IMR-90 (cell line): ENCODE data around the gene DSC3. TPM values are rescaled to one million over a fixed set of nuclear protein-coding genes. Genes with fewer than 3 reads are reported as not detected.

ENCODE experiments used
- ATAC-seq: fragments of 200-7000 bp; cut with Tn5 transposase; 2 replicates; pipeline ENCODE4 v1.9.1; 2020; ENCODE audit warnings: low read depth, mild to moderate bottlenecking, moderate library complexity
- BruUV-seq: library from RNA; stranded (reverse); fragments of 400-500 nt; replicated peaks from 2 replicates; lab custom pipeline; 2021; lab: Mats Ljungman, UMichigan
- CTCF ChIA-PET: fragments of 300-600 bp; formaldehyde crosslinking; extraction: SDS; loops from one replicate; lab custom pipeline; 2021; ENCODE audit warnings: antibody characterized with exemption; lab: Yijun Ruan, JAX
- POLR2A ChIA-PET: fragments of 300-600 bp; sonication (Branson Sonifier 250); formaldehyde crosslinking; loops from one replicate; lab custom pipeline; 2022; ENCODE audit warnings: antibody characterized with exemption; ENCODE audit not compliant: unreplicated experiment; lab: Charles Lee
- DNase-seq: peaks from one replicate; pipeline ENCODE4 v3.0.0; 2013
- H2AFZ ChIP-seq: replicated peaks from 2 replicates; pipeline ENCODE3; 2013; ENCODE audit warnings: low read length, mild to moderate bottlenecking; ENCODE audit not compliant: poor library complexity
- H2AK5ac ChIP-seq: 2 replicates; pipeline ENCODE4 v1.6.1; 2013; ENCODE audit warnings: low read depth, low read length, inconsistent platforms
- H2AK9ac ChIP-seq: replicated peaks from 2 replicates; pipeline ENCODE3; 2013; ENCODE audit warnings: mild to moderate bottlenecking, low read depth, low read length, moderate library complexity; ENCODE audit not compliant: poor library complexity
- H2BK120ac ChIP-seq: 2 replicates; pipeline ENCODE4 v1.6.1; 2013; ENCODE audit warnings: low read depth, low read length, inconsistent platforms
- H2BK15ac ChIP-seq: 3 replicates; pipeline ENCODE4 v1.6.1; 2013; ENCODE audit warnings: low read depth, low read length, inconsistent platforms
- H2BK20ac ChIP-seq: 2 replicates; pipeline ENCODE4 v1.6.1; 2013; ENCODE audit warnings: low read depth, mild to moderate bottlenecking, inconsistent platforms, low read length, moderate library complexity
- H2BK5ac ChIP-seq: 2 replicates; pipeline ENCODE4 v1.6.1; 2013; ENCODE audit warnings: mild to moderate bottlenecking, low read depth, low read length, inconsistent platforms; ENCODE audit not compliant: poor library complexity, severe bottlenecking
- H3K14ac ChIP-seq: replicated peaks from 2 replicates; pipeline ENCODE4 v1.6.1; 2013; ENCODE audit warnings: low read depth, low read length, inconsistent platforms
- H3K18ac ChIP-seq: 2 replicates; pipeline ENCODE4 v1.6.1; 2013; ENCODE audit warnings: low read depth, low read length, control low read depth
- H3K23ac ChIP-seq: 2 replicates; pipeline ENCODE4 v1.6.1; 2013; ENCODE audit warnings: low read depth, low read length, inconsistent platforms
- H3K27ac ChIP-seq: 2 replicates; pipeline ENCODE4 v1.5.1; 2013; ENCODE audit warnings: mild to moderate bottlenecking, control low read depth, low read length; ENCODE audit not compliant: insufficient read depth
- H3K27me3 ChIP-seq: 2 replicates; pipeline ENCODE4 v1.6.1; 2013; ENCODE audit warnings: low read length; ENCODE audit not compliant: control insufficient read depth, insufficient read depth
- H3K36me3 ChIP-seq: 2 replicates; pipeline ENCODE4 v1.6.1; 2013; ENCODE audit warnings: low read length, mixed read lengths; ENCODE audit not compliant: control insufficient read depth, insufficient read depth
- H3K4ac ChIP-seq: 2 replicates; pipeline ENCODE4 v1.6.1; 2013; ENCODE audit warnings: low read depth, low read length, inconsistent platforms
- H3K4me1 ChIP-seq: 2 replicates; pipeline ENCODE4 v1.6.1; 2013; ENCODE audit warnings: low read length, mixed read lengths; ENCODE audit not compliant: control insufficient read depth, insufficient read depth
- H3K4me2 ChIP-seq: 2 replicates; pipeline ENCODE4 v1.6.1; 2013; ENCODE audit warnings: low read depth, mild to moderate bottlenecking, control low read depth, low read length, moderate library complexity
- H3K4me3 ChIP-seq: 2 replicates; pipeline ENCODE4 v1.5.1; 2013; ENCODE audit warnings: low read depth, mild to moderate bottlenecking, control low read depth, low read length, moderate library complexity; ENCODE audit not compliant: insufficient read depth
- H3K56ac ChIP-seq: 2 replicates; pipeline ENCODE4 v1.6.1; 2013; ENCODE audit warnings: low read length, inconsistent platforms; ENCODE audit not compliant: insufficient read depth; ENCODE audit errors: extremely low read depth
- H3K79me1 ChIP-seq, 2 experiments: 2 replicates each; pipeline ENCODE4 v1.6.1; 2013; ENCODE audit warnings: low read length in 2 of 2, inconsistent platforms in 1 of 2, low read depth in 1 of 2
- H3K9ac ChIP-seq: 2 replicates; pipeline ENCODE4 v1.6.1; 2013; ENCODE audit warnings: low read depth, low read length, control low read depth
- H3K9me1 ChIP-seq: 2 replicates; pipeline ENCODE4 v1.6.1; 2013; ENCODE audit warnings: low read length, inconsistent platforms; ENCODE audit not compliant: insufficient read depth
- H3K9me3 ChIP-seq: 2 replicates; pipeline ENCODE4 v1.6.1; 2013; ENCODE audit warnings: low read length; ENCODE audit not compliant: control insufficient read depth, insufficient read depth
- H4K20me1 ChIP-seq: 2 replicates; pipeline ENCODE4 v1.6.1; 2013; ENCODE audit warnings: low read length, inconsistent platforms; ENCODE audit not compliant: insufficient read depth
- H4K5ac ChIP-seq: 2 replicates; pipeline ENCODE4 v1.6.1; 2013; ENCODE audit warnings: mild to moderate bottlenecking, low read depth, low read length, control low read depth
- H4K8ac ChIP-seq, 2 experiments: 2 replicates each; pipeline ENCODE4 v1.6.1; 2013; ENCODE audit warnings: low read depth in 2 of 2, low read length in 2 of 2, control low read depth in 1 of 2, inconsistent platforms in 1 of 2
- H4K91ac ChIP-seq: 2 replicates; pipeline ENCODE4 v1.6.1; 2013; ENCODE audit warnings: low read depth, low read length, inconsistent platforms; ENCODE audit not compliant: insufficient read depth
- BHLHE40 ChIP-seq: fragments of 150-350 bp; IDR thresholded peaks from 2 replicates; pipeline ENCODE4 v1.6.1; 2016; ENCODE audit warnings: mild to moderate bottlenecking, low read depth, low read length
- FOS ChIP-seq: fragments of 150-350 bp; IDR thresholded peaks from 2 replicates; pipeline ENCODE4 v1.6.1; 2016; ENCODE audit warnings: low read depth, low read length
- MAFK ChIP-seq: IDR thresholded peaks from 2 replicates; pipeline ENCODE4 v1.6.1; 2012; ENCODE audit warnings: low read depth, low read length, improper control_type of control experiment
- RAD21 ChIP-seq: IDR thresholded peaks from 2 replicates; pipeline ENCODE4 v1.6.1; 2012; ENCODE audit warnings: low read length, improper control_type of control experiment
- RCOR1 ChIP-seq: IDR thresholded peaks from 2 replicates; pipeline ENCODE4 v1.6.1; 2012; ENCODE audit warnings: mild to moderate bottlenecking, low read length, improper control_type of control experiment; ENCODE audit not compliant: insufficient replicate concordance
- WGBS, 2 experiments: methylation state at CpG; one replicate each; pipeline versions ENCODE4 v1.1.5 to v1.1.7; 2013; ENCODE audit warnings: missing lambda C conversion rate in 2 of 2; ENCODE audit not compliant: insufficient read length in 1 of 2; ENCODE audit errors: extremely low coverage in 2 of 2; 5-methylcytosine and 5-hydroxymethylcytosine counted together
- dilution Hi-C: fragments of 300-500 bp; cut with HindIII; formaldehyde crosslinking; loops from one replicate; pipeline ENCODE4 v1.14.3; 2018; ENCODE audit warnings: low sequenced_read_pairs; ENCODE audit not compliant: unreplicated experiment
- in situ Hi-C: fragments of 300-500 bp; cut with MboI; formaldehyde crosslinking; loops from 3 replicates; pipeline ENCODE4 v1.14.3; 2019; ENCODE audit warnings: low sequenced_read_pairs, inconsistent platforms, mixed read lengths
- intact Hi-C: fragments of 100-400 bp; cut with micrococcal nuclease; formaldehyde crosslinking; loops from 2 replicates; pipeline ENCODE4 v1.10.0; 2022
- polyA plus RNA-seq, 3 experiments: library from polyadenylated mRNA; depleted of rRNA; stranded (reverse); fragments of >200 nt; gene quantifications; 2 replicates each; pipeline ENCODE4 v1.2.3, GENCODE V29; 2012; ENCODE audit warnings: low replicate concordance in 1 of 3
- total RNA-seq: library from RNA; depleted of rRNA; stranded (reverse); fragments of >200 nt; gene quantifications from 2 replicates; pipeline ENCODE4 v1.2.3, GENCODE V29; 2012
- TF ChIP-seq, protein P1 (sequence below): conservative IDR thresholded peaks from 2 replicates; pipeline ENCODE4 v1.5.1; 2012; ENCODE audit warnings: mild to moderate bottlenecking, low read depth, low read length, improper control_type of control experiment

DSC3 gene
- total and polyA plus RNA-seq, 2 of the 4 experiments (the other 2 are of a cell fraction), result under 0.01 to 0.09 TPM

DNA sequence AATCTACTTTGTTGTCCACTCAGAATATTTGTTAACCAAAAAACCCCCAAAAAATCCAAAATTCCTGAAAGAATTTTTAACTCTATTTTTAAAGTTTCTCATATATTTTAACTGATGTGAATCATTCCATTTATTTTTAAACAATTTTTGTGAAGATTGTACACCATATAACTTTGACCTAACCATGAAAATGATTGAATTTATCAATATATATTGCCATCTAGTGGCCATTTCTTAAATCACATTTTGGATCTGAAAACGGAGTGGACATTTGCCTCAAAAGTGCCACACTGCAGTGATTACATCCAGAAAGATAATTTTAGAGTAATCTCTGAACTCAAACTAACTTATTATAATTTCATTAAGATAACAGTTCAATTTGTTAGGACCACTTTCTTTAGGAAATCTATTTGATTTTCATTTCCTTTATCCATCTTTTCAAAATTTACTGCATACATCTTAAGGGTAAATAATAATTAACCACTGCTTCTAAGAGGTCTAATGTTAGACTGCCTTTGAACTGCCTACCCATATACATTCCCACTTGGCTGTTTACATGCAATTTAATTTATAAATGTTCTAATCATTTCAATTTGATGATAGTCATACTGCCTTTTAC is 71.1 kb downstream of the DSC3 start:
- Histone ChIP-seq H3K9ac (no peak overlapping the region), H2BK15ac (no peak overlapping the region), H4K5ac (no peak overlapping the region), H3K23ac (no peak overlapping the region), H3K9me3 (no peaks in the 10 kb centered on the region), H3K79me1 (no peaks in the 10 kb centered on the region), H3K27me3 (no peaks in the 10 kb centered on the region), H2AK9ac (no peak overlapping the region), H3K14ac (no peak overlapping the region), H3K4me3 (no peak overlapping the region), H2AFZ (no peak overlapping the region), H3K27ac (no peak overlapping the region), H3K9me1 (no peaks in the 10 kb centered on the region), H4K91ac (no peak overlapping the region), H3K4me1 (no peaks in the 10 kb centered on the region), H2BK120ac (no peak overlapping the region), H3K36me3 (no peaks in the 10 kb centered on the region), H2BK20ac (no peak overlapping the region), H3K18ac (no peak overlapping the region), H2AK5ac (no peak overlapping the region), H2BK5ac (no peak overlapping the region), H3K56ac (no peak overlapping the region), H3K4me2 (no peak overlapping the region), H3K4ac (no peak overlapping the region), H4K8ac (no peak overlapping the region), H4K20me1 (no peaks in the 10 kb centered on the region)
- ChIA-PET POLR2A (no interaction called here), CTCF (interaction anchor here (0.7 to 1.0 kb wide), 2 partner anchors 29 to 64 kb away, joined by 3 read pairs; no protein-coding TSS in a partner anchor)
- no CpG with 5 or more reads among the region's 1 CpG for WGBS, 2 experiments
- in situ Hi-C loops, result no loop called here
- ATAC-seq, result peak; percentile 59
- no TSS peak for BruUV-seq
- peak; percentile 11 for DNase-seq
- TF ChIP-seq RAD21 (0 out of 2 replicates have a peak, but pooled peaks have one; percentile 20), BHLHE40 (no peak), RCOR1 (no peak), FOS (no peak), MAFK (no peak)
- TF ChIP-seq, protein P1, sequence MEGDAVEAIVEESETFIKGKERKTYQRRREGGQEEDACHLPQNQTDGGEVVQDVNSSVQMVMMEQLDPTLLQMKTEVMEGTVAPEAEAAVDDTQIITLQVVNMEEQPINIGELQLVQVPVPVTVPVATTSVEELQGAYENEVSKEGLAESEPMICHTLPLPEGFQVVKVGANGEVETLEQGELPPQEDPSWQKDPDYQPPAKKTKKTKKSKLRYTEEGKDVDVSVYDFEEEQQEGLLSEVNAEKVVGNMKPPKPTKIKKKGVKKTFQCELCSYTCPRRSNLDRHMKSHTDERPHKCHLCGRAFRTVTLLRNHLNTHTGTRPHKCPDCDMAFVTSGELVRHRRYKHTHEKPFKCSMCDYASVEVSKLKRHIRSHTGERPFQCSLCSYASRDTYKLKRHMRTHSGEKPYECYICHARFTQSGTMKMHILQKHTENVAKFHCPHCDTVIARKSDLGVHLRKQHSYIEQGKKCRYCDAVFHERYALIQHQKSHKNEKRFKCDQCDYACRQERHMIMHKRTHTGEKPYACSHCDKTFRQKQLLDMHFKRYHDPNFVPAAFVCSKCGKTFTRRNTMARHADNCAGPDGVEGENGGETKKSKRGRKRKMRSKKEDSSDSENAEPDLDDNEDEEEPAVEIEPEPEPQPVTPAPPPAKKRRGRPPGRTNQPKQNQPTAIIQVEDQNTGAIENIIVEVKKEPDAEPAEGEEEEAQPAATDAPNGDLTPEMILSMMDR, result peak; percentile 47
- intact Hi-C loops, result loop anchor here (1.0 to 5.0 kb wide), 2 partner anchors 1084 to 1097 kb away; no protein-coding TSS in a partner anchor
- dilution Hi-C loops, result no loop called here
